ENCODE results near the gene CACNA1A.
"Not testable (repeated sequence)": the region's sequence is repeated elsewhere in the genome, so short reads cannot be mapped to it uniquely, and the experiment has no call there.

Gene CACNA1A

GRCh38 chr19:13506471-13506820, at the start of gene CACNA1A:
CACNA1A (minus strand) TSS chr19:13506479; CDS start chr19:13506224, 255 bp downstream.
- peak; percentile 13 for DNase-seq (ENCODE audit: low read depth, low spot score)

GRCh38 chr19:13554506-13555240, 48.4 kb upstream of the CACNA1A start:
- DNase-seq (ENCODE audit: low read depth, low spot score), result peak; percentile 2

GRCh38 chr19:13553880-13554400, 47.7 kb upstream of the CACNA1A start:
- no peak for DNase-seq (ENCODE audit: low read depth, low spot score)

GRCh38 chr19:13548131-13548530, 41.9 kb upstream of the CACNA1A start:
- no peak for DNase-seq (ENCODE audit: low read depth, low spot score)

GRCh38 chr19:13547102-13547501, 40.8 kb upstream of the CACNA1A start:
- no peak for DNase-seq (ENCODE audit: low read depth, low spot score)

GRCh38 chr19:13544423-13544822, 38.1 kb upstream of the CACNA1A start:
- DNase-seq (ENCODE audit: low read depth, low spot score), result no peak

- DNase-seq (ENCODE audit: low read depth, low spot score), result no peak
These were observed 35.3 kb upstream of the CACNA1A start for GRCh38 chr19:13541554-13541953.

- no peak for DNase-seq (ENCODE audit: low read depth, low spot score)
These were observed 33.1 kb upstream of the CACNA1A start for GRCh38 chr19:13539332-13539731.

- no peak for DNase-seq (ENCODE audit: low read depth, low spot score)
These were observed 32.4 kb upstream of the CACNA1A start for GRCh38 chr19:13538601-13539253.

- DNase-seq (ENCODE audit: low read depth, low spot score), result no peak
These were observed 31.2 kb upstream of the CACNA1A start for GRCh38 chr19:13537454-13537853.

GRCh38 chr19:13530720-13531119, 24.4 kb upstream of the CACNA1A start:
- no peak for DNase-seq (ENCODE audit: low read depth, low spot score)

- not testable (repeated sequence) for DNase-seq (ENCODE audit: low read depth, low spot score)
These were observed 23.4 kb upstream of the CACNA1A start for GRCh38 chr19:13529721-13530120.

- DNase-seq (ENCODE audit: low read depth, low spot score), result peak; percentile 12
These were observed 20.3 kb upstream of the CACNA1A start for GRCh38 chr19:13526552-13526951.

GRCh38 chr19:13521066-13521465, 14.8 kb upstream of the CACNA1A start:
- no peak for DNase-seq (ENCODE audit: low read depth, low spot score)

GRCh38 chr19:13511947-13512346, 5.7 kb upstream of the CACNA1A start:
- no peak for DNase-seq (ENCODE audit: low read depth, low spot score)

- DNase-seq (ENCODE audit: low read depth, low spot score), result peak; percentile 5
These were observed 853 bp upstream of the CACNA1A start for GRCh38 chr19:13507053-13507611.

GRCh38 chr19:13505761-13506470, 363 bp downstream of the CACNA1A start:
- DNase-seq (ENCODE audit: low read depth, low spot score), result peak; percentile 60

GRCh38 chr19:13505164-13505695, 1.0 kb downstream of the CACNA1A start:
- DNase-seq (ENCODE audit: low read depth, low spot score), result no peak

GRCh38 chr19:13503570-13504235, 2.6 kb downstream of the CACNA1A start:
- DNase-seq (ENCODE audit: low read depth, low spot score), result no peak

GRCh38 chr19:13502231-13502630, 4.0 kb downstream of the CACNA1A start:
- no peak for DNase-seq (ENCODE audit: low read depth, low spot score)

GRCh38 chr19:13499692-13500091, 6.6 kb downstream of the CACNA1A start:
- no peak for DNase-seq (ENCODE audit: low read depth, low spot score)
